B cell (primary cell): ENCODE results near the gene TNFRSF17. TPM values are rescaled to one million over a fixed set of nuclear protein-coding genes. Genes with fewer than 3 reads are reported as not detected.
A peak's percentile ranks its signal among the peaks of the same experiment; 100 is the strongest.

Experiments
- ATAC-seq: fragments of 200-7000 bp; cut with Tn5 transposase; one replicate; pipeline ENCODE4 v1.10.0; 2021; ENCODE audit warnings: low read depth, mild to moderate bottlenecking, moderate number of reproducible peaks, moderate library complexity
- CTCF ChIA-PET: fragments of 350-600 bp; sonication (Branson Sonifier 250); formaldehyde crosslinking; loops from one replicate; lab custom pipeline; 2021; ENCODE audit warnings: antibody characterized with exemption, inconsistent platforms; lab: Charles Lee
- POLR2A ChIA-PET: fragments of 350-600 bp; sonication (Branson Sonifier 250); formaldehyde crosslinking; loops from one replicate; lab custom pipeline; 2021; ENCODE audit warnings: antibody characterized with exemption; lab: Charles Lee
- DNase-seq: peaks from one replicate; pipeline ENCODE4 v3.0.0; 2013
- H2AFZ ChIP-seq: 2 replicates; pipeline ENCODE4 v1.6.1; 2012; ENCODE audit warnings: mild to moderate bottlenecking, low read depth, low read length; ENCODE audit not compliant: insufficient read depth, poor library complexity, severe bottlenecking
- H3K27ac ChIP-seq, 2 donors: 1 replicate in 1 of 2; 2 replicates in 1 of 2; pipeline ENCODE4 v1.5.1; 2012 to 2013; ENCODE audit warnings: low read length in 2 of 2, mild to moderate bottlenecking in 2 of 2, moderate library complexity in 1 of 2
- H3K27me3 ChIP-seq, 4 experiments: fragments of 200-600 bp in 1 of 4; sonication (generic) in 1 of 4; replicated peaks in 1 of 4; 1 replicate in 2 of 4; 2 replicates in 2 of 4; pipeline versions ENCODE4 v1.6.1 to v1.7.0; 2013 to 2016; ENCODE audit warnings: low read length in 3 of 4, mild to moderate bottlenecking in 2 of 4, mixed read lengths in 1 of 4, moderate library complexity in 1 of 4; ENCODE audit not compliant: insufficient read depth in 4 of 4, control insufficient read depth in 3 of 4; ENCODE audit errors: control extremely low read depth in 1 of 4
- H3K36me3 ChIP-seq, 2 experiments: replicated peaks in 1 of 2; 1 replicate in 1 of 2; 2 replicates in 1 of 2; pipeline versions ENCODE4 v1.6.1 to v1.7.1; 2013; ENCODE audit warnings: low read length in 1 of 2; ENCODE audit not compliant: insufficient read depth in 2 of 2, control insufficient read depth in 1 of 2; ENCODE audit errors: control extremely low read depth in 1 of 2, extremely low read depth in 1 of 2
- H3K4me1 ChIP-seq, 2 donors: fragments of 200-600 bp in 1 of 2; sonication (generic) in 1 of 2; 1 replicate in 1 of 2; 2 replicates in 1 of 2; pipeline versions ENCODE4 v1.5.1 to v1.6.1; 2013 to 2017; ENCODE audit warnings: low read length in 2 of 2; ENCODE audit not compliant: control insufficient read depth in 2 of 2, insufficient read depth in 2 of 2
- H3K4me2 ChIP-seq: replicated peaks from 2 replicates; pipeline ENCODE3; 2012; ENCODE audit warnings: mild to moderate bottlenecking, low read depth, low read length; ENCODE audit not compliant: poor library complexity, severe bottlenecking
- H3K4me3 ChIP-seq, 5 experiments: fragments of 200-600 bp in 1 of 5; sonication (generic) in 1 of 5; 1 replicate in 3 of 5; 2 replicates in 2 of 5; pipeline versions ENCODE4 v1.5.1 to v1.7.0; 2011 to 2016; ENCODE audit warnings: low read length in 4 of 5, mild to moderate bottlenecking in 4 of 5, low read depth in 2 of 5, control low read depth in 1 of 5, moderate library complexity in 1 of 5; ENCODE audit not compliant: insufficient read depth in 1 of 5; ENCODE audit errors: control extremely low read depth in 1 of 5, extremely low read depth in 1 of 5
- H3K79me2 ChIP-seq: fragments of 200-600 bp; sonication (generic); one replicate; pipeline ENCODE4 v1.6.0; 2016; ENCODE audit warnings: low read length; ENCODE audit not compliant: control insufficient read depth, insufficient read depth
- H3K9ac ChIP-seq: fragments of 200-600 bp; sonication (generic); 2 replicates; pipeline ENCODE4 v1.6.1; 2017; ENCODE audit warnings: mild to moderate bottlenecking, low read length, moderate library complexity
- H3K9me3 ChIP-seq, 3 donors: one replicate each; pipeline versions ENCODE4 v1.6.1 to v1.7.1; 2013; ENCODE audit warnings: low read length in 2 of 3; ENCODE audit not compliant: control insufficient read depth in 2 of 3, insufficient read depth in 1 of 3; ENCODE audit errors: control extremely low read depth in 1 of 3
- H4K20me1 ChIP-seq: 2 replicates; pipeline ENCODE4 v1.6.0; 2012; ENCODE audit warnings: mild to moderate bottlenecking, low read length; ENCODE audit not compliant: insufficient read depth, control insufficient read depth, poor library complexity, severe bottlenecking
- H3K27ac Mint-ChIP-seq: one replicate; pipeline ENCODE4 v1.8.0; 2021; ENCODE audit warnings: mixed read lengths
- H3K27me3 Mint-ChIP-seq: one replicate; pipeline ENCODE4 v1.8.0; 2021; ENCODE audit warnings: mixed read lengths
- H3K4me1 Mint-ChIP-seq: one replicate; pipeline ENCODE4 v1.8.0; 2021; ENCODE audit warnings: mixed read lengths
- H3K4me3 Mint-ChIP-seq: one replicate; pipeline ENCODE4 v1.8.0; 2021; ENCODE audit warnings: mixed read lengths
- H3K9me3 Mint-ChIP-seq: one replicate; pipeline ENCODE4 v1.8.0; 2022; ENCODE audit warnings: mixed read lengths; ENCODE audit not compliant: insufficient read depth
- CTCF ChIP-seq: fragments of 200-600 bp; IDR thresholded peaks from one replicate; pipeline ENCODE4 v1.8.0; 2022; ENCODE audit warnings: antibody characterized with exemption, mild to moderate bottlenecking
- EZH2 ChIP-seq: IDR thresholded peaks from 2 replicates; pipeline ENCODE4 v1.6.1; 2012; ENCODE audit warnings: borderline replicate concordance, low read depth, mild to moderate bottlenecking, moderate library complexity, low read length; ENCODE audit not compliant: insufficient read depth, poor library complexity, severe bottlenecking
- whole genome bisulfite sequencing: methylation state at CpG from one replicate; pipeline ENCODE4 v1.1.5; 2013; ENCODE audit warnings: missing lambda C conversion rate; ENCODE audit not compliant: insufficient coverage; 5-methylcytosine and 5-hydroxymethylcytosine counted together
- intact Hi-C: fragments of 100-400 bp; cut with micrococcal nuclease; formaldehyde crosslinking; loops from one replicate; pipeline ENCODE4 v1.10.0; 2022
- polyA plus RNA-seq: library from polyadenylated mRNA; depleted of rRNA; stranded (reverse); fragments of >200 nt; gene quantifications from 2 replicates; pipeline ENCODE4 v1.2.3, GENCODE V29; 2012
- total RNA-seq, 2 donors: library from RNA; stranded (reverse); fragments of 120-200 nt in 1 of 2; gene quantifications; 1 replicate in 1 of 2; 2 replicates in 1 of 2; pipeline versions ENCODE4 v1.2.3 to v1.2.4, GENCODE V29; 2013 to 2022

TNFRSF17 gene
- total and polyA plus RNA-seq, 2 donors (not counting 1 experiment from before 2014, with no cell fraction given) = 4.6 to 16.4 TPM

DNA sequence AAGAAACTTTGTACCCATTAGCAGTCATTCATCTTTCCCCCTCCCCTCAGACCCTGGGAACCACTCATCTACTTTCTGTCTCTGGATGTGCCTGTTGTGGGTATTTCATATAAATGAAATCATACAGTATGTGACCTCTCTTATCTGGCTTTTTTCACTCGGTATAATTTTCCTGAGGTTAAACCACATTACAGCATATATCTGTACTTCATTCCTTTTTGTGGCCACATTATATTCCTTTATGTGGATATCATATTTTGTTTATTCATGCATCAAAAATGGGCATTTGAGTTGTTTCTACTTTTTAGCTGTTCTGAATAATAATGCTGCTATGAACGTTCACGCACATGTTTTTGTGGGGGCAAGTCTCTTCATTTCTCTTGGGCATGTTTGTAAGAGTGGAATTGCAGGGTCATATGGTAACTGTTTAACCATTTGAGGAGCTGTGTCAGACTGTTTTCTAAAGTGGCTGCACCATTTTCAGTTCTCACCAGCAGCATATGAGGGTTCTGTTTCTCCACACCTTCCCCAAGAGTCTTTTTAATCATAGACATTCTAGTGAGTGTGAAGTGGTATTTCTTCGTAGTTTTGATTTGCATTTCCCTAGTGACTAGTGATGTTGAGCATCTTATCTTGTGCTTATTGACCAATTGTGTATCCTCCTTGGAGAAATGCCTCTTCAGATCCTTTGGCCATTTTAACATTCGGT, 15.3 kb downstream of the TNFRSF17 start:
- peaks cover 24% of the 10 kb centered on the region for H4K20me1 ChIP-seq
- Mint-ChIP-seq H3K4me1 (peaks cover 80% of the 10 kb centered on the region), H3K4me3 (peak overlapping the region; percentile 70)

More for the DNA sequence above, 15.3 kb downstream of the TNFRSF17 start:
- no peaks in the 10 kb centered on the region for H3K9me3 ChIP-seq
- TF ChIP-seq EZH2 (no peak), CTCF (no peak)
- H3K9ac ChIP-seq = peak overlapping the region; percentile 30
- H2AFZ ChIP-seq = peak overlapping the region; percentile 25
- H3K9me3 Mint-ChIP-seq = no peaks in the 10 kb centered on the region
- peak; percentile 53 for DNase-seq
- H3K27ac ChIP-seq = peak overlapping the region; percentile 82 to 92
- peak; percentile 18 for ATAC-seq
- peaks cover 0 to 23% of the 10 kb centered on the region in 2 experiments for H3K36me3 ChIP-seq
- peaks cover 66 to 75% of the 10 kb centered on the region in 2 donors for H3K4me1 ChIP-seq
- peak overlapping the region in 3 of 5 experiments; percentile 8 to 47 (median 12) for H3K4me3 ChIP-seq
- 83% methylated on average over 2 of the region's 5 CpGs for WGBS
- H3K79me2 ChIP-seq = peaks cover 98% of the 10 kb centered on the region
- no peaks in the 10 kb centered on the region for H3K27me3 Mint-ChIP-seq
- POLR2A ChIA-PET = interaction anchor here (0.6 to 4.0 kb wide), 2 partner anchors 16 to 393 kb away, joined by 4 to 39 read pairs; partner anchors contain the start of gene TNFRSF17
- CTCF ChIA-PET = interaction anchor here (0.8 to 5.0 kb wide), 6 partner anchors 16 to 115 kb away, joined by 3 to 23 read pairs (median 4); partner anchors contain the start of gene TNFRSF17
- intact Hi-C loops = loop anchor here (1.0 to 5.0 kb wide), 3 partner anchors 15 to 33 kb away; partner anchors contain the start of gene TNFRSF17
- peak overlapping the region; percentile 96 for H3K4me2 ChIP-seq
- H3K27ac Mint-ChIP-seq = peak overlapping the region; percentile 87
- H3K27me3 ChIP-seq = no peaks in the 10 kb centered on the region
